Thymus (tissue), 11 donors: ENCODE measurements around the gene DENND4A. TPM values are rescaled to one million over a fixed set of nuclear protein-coding genes. Genes with fewer than 3 reads are reported as not detected.
"Not testable (repeated sequence)": the region's sequence is repeated elsewhere in the genome, so short reads cannot be mapped to it uniquely, and the experiment has no call there.

Experiments
- DNase-seq, 9 donors: peaks; one replicate each; pipeline ENCODE4 v3.0.0-alpha.2; 2013; ENCODE audit warnings: low spot score in 9 of 9, low read depth in 6 of 9, missing footprints in 1 of 9
- H3K27ac ChIP-seq, 2 donors: one replicate each; pipeline ENCODE4 v1.5.1; 2013; ENCODE audit warnings: control low read depth in 1 of 2, low read depth in 1 of 2, low read length in 1 of 2, mild to moderate bottlenecking in 1 of 2, moderate library complexity in 1 of 2
- H3K27me3 ChIP-seq, 2 donors: one replicate each; pipeline ENCODE4 v1.5.1; 2013; ENCODE audit warnings: low read length in 1 of 2; ENCODE audit not compliant: control insufficient read depth in 2 of 2, insufficient read depth in 1 of 2
- H3K36me3 ChIP-seq, 2 donors: one replicate each; pipeline ENCODE4 v1.5.1; 2013; ENCODE audit warnings: low read length in 1 of 2, mild to moderate bottlenecking in 1 of 2, moderate library complexity in 1 of 2; ENCODE audit not compliant: control insufficient read depth in 2 of 2, insufficient read depth in 2 of 2
- H3K4me1 ChIP-seq, 2 donors: one replicate each; pipeline ENCODE4 v1.5.1; 2013; ENCODE audit warnings: low read length in 2 of 2; ENCODE audit not compliant: control insufficient read depth in 2 of 2, insufficient read depth in 2 of 2
- H3K4me3 ChIP-seq, 2 donors: one replicate each; pipeline ENCODE4 v1.5.1; 2013; ENCODE audit warnings: low read length in 2 of 2, control low read depth in 1 of 2, mild to moderate bottlenecking in 1 of 2
- H3K9me3 ChIP-seq, 2 donors: one replicate each; pipeline ENCODE4 v1.5.1; 2013; ENCODE audit warnings: low read length in 1 of 2, mild to moderate bottlenecking in 1 of 2; ENCODE audit not compliant: control insufficient read depth in 2 of 2, insufficient read depth in 1 of 2
- WGBS: extraction: QIAGEN DNeasy Blood & Tissue Kit; methylation state at CpG from one replicate; pipeline ENCODE4 v1.1.7; 2013; 5-methylcytosine and 5-hydroxymethylcytosine counted together
- polyA plus RNA-seq: library from polyadenylated mRNA; stranded (reverse); fragments of 200-250 nt; gene quantifications from one replicate; pipeline ENCODE4 v1.2.3, GENCODE V29; 2013
- total RNA-seq: library from RNA; stranded (reverse); fragments of 120-200 nt; gene quantifications from one replicate; pipeline ENCODE4 v1.2.4, GENCODE V29; 2013
- donor health status: healthy.

DENND4A gene
- total and polyA plus RNA-seq, 2 donors = 15.9 to 23.8 TPM

GRCh38 chr15:65618560-65619109 lies 173.5 kb downstream of the DENND4A start:
- DNase-seq = no peak
- Histone ChIP-seq H3K9me3 (no peaks in the 10 kb centered on the region), H3K27me3 (no peaks in the 10 kb centered on the region), H3K4me3 (no peak overlapping the region), H3K36me3 (no peaks in the 10 kb centered on the region), H3K4me1 (no peaks in the 10 kb centered on the region), H3K27ac (no peak overlapping the region)
- WGBS = 88% methylated on average over 5 of the region's 5 CpGs

GRCh38 chr15:65615887-65616286 lies 176.2 kb downstream of the DENND4A start:
- not testable (repeated sequence) for H3K4me3 ChIP-seq, H3K9me3 ChIP-seq, DNase-seq, H3K27me3 ChIP-seq, H3K27ac ChIP-seq, H3K36me3 ChIP-seq
- WGBS = 100% methylated on average over 1 of the region's 1 CpG
- peaks cover 0 to 11% of the 10 kb centered on the region in 2 donors for H3K4me1 ChIP-seq

DNA sequence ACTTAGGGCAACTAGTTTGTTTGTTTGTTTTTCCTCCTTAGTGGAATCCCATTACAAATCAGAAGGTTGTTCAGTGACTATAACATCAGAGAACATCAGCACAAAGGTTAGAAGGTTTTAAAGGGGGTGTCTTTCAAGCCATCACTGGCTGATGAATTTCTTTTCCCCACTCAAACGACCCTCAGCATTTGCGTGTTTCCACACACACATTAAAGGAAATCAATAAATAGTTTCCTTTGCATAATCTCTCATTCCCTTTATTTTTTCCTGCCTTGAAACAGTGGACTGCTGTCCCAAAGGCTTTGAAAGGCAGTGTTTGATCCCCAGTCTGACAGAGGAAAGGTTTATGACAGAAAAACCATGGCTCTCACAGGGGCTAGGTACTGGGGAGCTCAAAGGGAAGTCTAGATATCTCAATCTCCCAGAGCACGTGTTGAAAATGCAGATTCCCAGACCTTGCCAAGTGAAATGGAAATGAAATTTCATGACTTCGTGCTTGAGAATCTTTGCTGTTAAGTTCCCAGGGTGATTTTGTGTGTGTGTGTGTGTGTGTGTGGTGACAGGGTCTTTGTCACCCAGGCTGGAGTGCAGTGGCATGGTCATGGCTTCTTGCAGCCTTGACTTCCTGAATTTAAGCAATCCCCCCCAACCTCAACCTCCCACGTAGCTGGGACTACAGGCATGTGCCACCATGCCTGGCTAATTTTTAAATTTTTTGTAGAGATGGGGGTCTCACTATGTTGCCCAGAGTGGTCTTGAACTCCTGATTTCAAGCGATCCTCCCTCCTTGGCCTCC lies 178.9 kb downstream of the DENND4A start:
- Histone ChIP-seq H3K27ac (no peak overlapping the region), H3K36me3 (no peaks in the 10 kb centered on the region), H3K4me3 (no peak overlapping the region), H3K4me1 (peaks cover 5 to 23% of the 10 kb centered on the region in 2 donors), H3K9me3 (no peaks in the 10 kb centered on the region), H3K27me3 (no peaks in the 10 kb centered on the region)
- no peak for DNase-seq
- WGBS = 82% methylated on average over 6 of the region's 6 CpGs

DNA sequence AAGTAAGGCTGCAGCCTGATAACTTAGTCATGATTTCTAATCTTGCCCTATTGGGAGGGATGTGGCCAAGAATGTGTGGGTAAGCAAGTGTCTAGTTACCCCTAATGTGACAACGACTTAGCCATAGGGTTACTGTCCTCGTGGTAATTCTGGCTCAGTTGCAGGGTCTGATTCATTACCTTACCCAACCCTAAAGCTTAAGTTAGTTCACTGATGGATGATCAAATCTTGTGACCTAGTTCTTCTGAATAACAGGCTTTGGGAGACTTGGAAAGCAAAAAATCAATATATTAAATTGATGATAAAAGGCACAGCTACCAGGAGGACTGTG lies 179.5 kb downstream of the DENND4A start:
- Histone ChIP-seq H3K9me3 (no peaks in the 10 kb centered on the region), H3K4me3 (no peak overlapping the region), H3K27ac (no peak overlapping the region), H3K4me1 (peaks cover 5 to 23% of the 10 kb centered on the region in 2 donors), H3K27me3 (no peaks in the 10 kb centered on the region), H3K36me3 (no peaks in the 10 kb centered on the region)
- no peak for DNase-seq
- 94% methylated on average over 2 of the region's 2 CpGs for WGBS

- peaks cover 5 to 23% of the 10 kb centered on the region in 2 donors for H3K4me1 ChIP-seq
- H3K27me3 ChIP-seq = no peaks in the 10 kb centered on the region
- H3K27ac ChIP-seq = peak overlapping the region; percentile 87 to 93
- H3K4me3 ChIP-seq = peak overlapping the region; percentile 56 to 93
- H3K9me3 ChIP-seq = no peaks in the 10 kb centered on the region
- DNase-seq = peak in 1 of 9 donors; percentile 15
- WGBS = 93% methylated on average over 5 of the region's 5 CpGs
- H3K36me3 ChIP-seq = peaks cover 1 to 4% of the 10 kb centered on the region in 2 donors
Observed at GRCh38 chr15:65611888-65612615, 180.0 kb downstream of the DENND4A start.

GRCh38 chr15:65610871-65611718 lies 181.0 kb downstream of the DENND4A start, which contains the start of gene INTS14:
Gene INTS14 (minus strand): TSS chr15:65611131. CDS start chr15:65607380, 3,751 bp downstream.
- Histone ChIP-seq H3K36me3 (peaks cover 5 to 7% of the 10 kb centered on the region in 2 donors), H3K9me3 (no peaks in the 10 kb centered on the region), H3K4me3 (peak within 1 kb of the TSS; percentile 56 to 93), H3K27ac (peak within 1 kb of the TSS; percentile 87 to 93), H3K4me1 (peaks cover 5 to 23% of the 10 kb centered on the region in 2 donors), H3K27me3 (no peaks in the 10 kb centered on the region)
- under 1% methylated on average over 64 of the region's 64 CpGs for WGBS
- DNase-seq = peak; percentile 72 to 94 (median 83)

Other genes with a start within 250 kb of the DENND4A start
- gene INTS14, start 181.2 kb downstream of the DENND4A start, total RNA-seq = 29.5 TPM
- gene INTS14, start 181.2 kb downstream of the DENND4A start, polyA plus RNA-seq = 31.8 TPM
- gene SLC24A1, start 170.4 kb downstream of the DENND4A start, total RNA-seq = 3.6 TPM
- gene SLC24A1, start 170.4 kb downstream of the DENND4A start, polyA plus RNA-seq = 5.2 TPM
- gene RAB11A, start 77.2 kb upstream of the DENND4A start, total RNA-seq = 119 TPM
- gene RAB11A, start 77.2 kb upstream of the DENND4A start, polyA plus RNA-seq = 118 TPM